ENCODE measurements around the gene HS6ST3.

The HS6ST3 gene

DNA sequence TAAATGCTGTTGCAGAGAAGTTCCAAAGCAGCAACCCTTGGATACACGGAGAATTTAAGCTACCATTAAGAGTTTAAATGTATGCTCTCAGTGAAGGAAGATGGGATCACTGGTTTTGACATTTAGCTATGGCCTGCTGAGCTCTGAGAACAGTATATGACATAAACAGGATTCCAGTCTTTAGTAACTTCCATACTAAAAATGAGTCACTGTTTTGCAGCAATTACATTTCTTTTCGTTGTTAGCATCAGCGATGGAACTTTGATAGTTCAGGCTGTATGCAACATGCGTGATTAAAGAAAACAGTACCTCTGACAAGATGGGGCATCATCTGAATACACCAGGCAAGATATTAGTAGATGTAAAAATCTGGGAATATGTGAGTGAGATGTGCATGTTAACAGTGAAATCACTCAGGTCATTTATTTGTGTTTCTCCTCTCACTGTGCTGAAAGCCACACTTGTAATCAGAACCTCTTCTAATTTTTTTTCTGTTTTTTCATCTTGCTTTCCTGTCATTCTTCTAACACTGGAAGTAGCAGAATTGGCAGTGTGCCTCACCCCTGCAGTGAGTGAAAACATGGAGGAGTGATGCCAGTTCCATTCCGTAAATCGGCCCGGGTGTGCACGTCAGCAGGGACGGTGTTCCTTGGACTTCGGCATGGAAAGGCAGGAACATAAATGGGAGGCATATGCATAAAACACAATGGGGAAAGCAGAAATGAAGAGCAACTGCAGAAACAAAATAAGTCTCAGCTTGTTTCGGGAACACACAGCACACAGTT, 542.8 kb downstream of the HS6ST3 start:
- Histone ChIP-seq H3K4me3 (no peak overlapping the region), H3K4me1 (no peaks in the 10 kb centered on the region), H3K36me3 (replicated peaks) (no peaks in the 10 kb centered on the region), H3K27me3 (ENCODE audit: low read depth) (no peaks in the 10 kb centered on the region), H3K9me3 (no peaks in the 10 kb centered on the region)
- in situ Hi-C loops (cut with MboI; ENCODE audit: low sequenced_read_pairs): no loop called here
- no peak for DNase-seq (ENCODE audit: low spot score in 2 of 2)

DNA sequence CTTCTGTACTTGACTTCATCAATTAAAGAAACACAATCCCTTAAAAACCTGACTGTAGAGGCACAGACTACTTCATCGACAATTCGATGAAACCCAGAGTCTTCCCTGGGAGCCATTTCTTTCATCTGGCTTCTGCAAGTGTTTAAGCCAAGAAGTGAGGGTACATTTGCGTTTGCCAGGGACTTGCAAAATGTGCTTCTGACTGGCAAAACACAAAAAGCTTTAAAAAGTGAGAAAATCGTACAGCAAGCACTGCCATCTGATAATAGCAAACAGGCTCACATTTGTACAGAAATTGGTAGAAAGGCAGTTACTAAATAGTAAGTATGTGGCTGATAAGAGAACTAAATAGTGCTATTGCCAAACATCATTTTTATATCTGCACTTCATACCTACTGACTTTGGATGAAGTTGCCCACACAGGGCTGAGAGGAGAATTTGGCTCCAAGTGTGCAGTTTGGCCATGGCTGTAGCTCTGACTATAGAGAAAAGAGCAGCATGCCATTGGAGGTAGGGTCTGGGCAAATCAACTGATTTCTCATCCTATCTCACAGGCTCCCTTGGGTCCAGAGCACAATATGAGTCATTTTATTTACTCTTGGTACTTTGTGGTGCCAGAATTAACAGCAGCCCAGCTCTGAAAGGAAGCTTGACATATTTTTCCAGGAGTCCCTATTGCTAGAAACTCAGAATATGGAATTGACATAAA, 546.2 kb downstream of the HS6ST3 start:
- Histone ChIP-seq H3K36me3 (replicated peaks) (no peaks in the 10 kb centered on the region), H3K4me1 (no peaks in the 10 kb centered on the region), H3K4me3 (no peak overlapping the region), H3K27me3 (ENCODE audit: low read depth) (no peaks in the 10 kb centered on the region), H3K9me3 (no peaks in the 10 kb centered on the region)
- in situ Hi-C loops (cut with MboI; ENCODE audit: low sequenced_read_pairs): no loop called here
- DNase-seq (ENCODE audit: low spot score in 2 of 2): no peak

DNA sequence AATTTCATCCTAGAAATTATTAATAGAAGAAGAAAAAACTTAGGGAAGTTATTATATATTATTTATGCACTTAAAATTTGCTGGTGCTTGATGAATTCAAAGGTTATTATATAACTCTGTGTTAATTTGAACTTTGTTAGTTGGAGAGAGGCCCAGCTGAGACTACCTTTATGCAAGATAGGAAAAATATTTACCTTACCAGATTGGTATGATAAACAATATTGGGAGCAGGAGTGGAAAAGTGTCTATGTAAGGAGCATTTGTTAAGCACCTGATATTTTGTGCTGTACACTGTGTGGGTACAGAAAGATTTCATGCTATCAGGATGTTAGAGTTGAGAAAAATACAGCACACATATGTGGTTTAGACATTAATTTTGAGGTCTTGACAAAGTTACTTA, 547.1 kb downstream of the HS6ST3 start:
- Histone ChIP-seq H3K27me3 (ENCODE audit: low read depth) (no peaks in the 10 kb centered on the region), H3K9me3 (no peaks in the 10 kb centered on the region), H3K4me3 (no peak overlapping the region), H3K4me1 (no peaks in the 10 kb centered on the region), H3K36me3 (replicated peaks) (no peaks in the 10 kb centered on the region)
- in situ Hi-C loops (cut with MboI; ENCODE audit: low sequenced_read_pairs): no loop called here
- no peak for DNase-seq (ENCODE audit: low spot score in 2 of 2)

DNA sequence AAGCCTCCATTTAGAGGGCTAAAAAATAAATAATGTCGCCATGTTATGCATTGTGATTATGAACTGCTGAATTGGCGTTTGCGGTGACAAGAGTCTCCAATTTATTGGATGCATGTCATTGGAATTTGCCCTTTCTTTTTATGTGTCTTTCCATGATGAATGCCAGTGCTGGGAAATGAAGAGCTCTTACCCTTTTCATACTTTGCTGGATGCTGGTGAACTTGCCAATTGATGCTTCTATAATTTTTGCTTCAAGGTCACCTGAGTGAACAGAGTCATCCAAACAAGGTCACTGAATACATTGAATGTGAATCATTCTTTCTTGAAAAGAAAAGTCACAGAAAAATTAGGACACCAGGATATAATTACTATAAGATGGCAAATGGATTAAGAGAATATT, 556.2 kb downstream of the HS6ST3 start:
- H3K27me3 ChIP-seq (ENCODE audit: low read depth): no peaks in the 10 kb centered on the region
- H3K36me3 ChIP-seq (replicated peaks): no peaks in the 10 kb centered on the region
- H3K4me1 ChIP-seq: no peaks in the 10 kb centered on the region

DNA sequence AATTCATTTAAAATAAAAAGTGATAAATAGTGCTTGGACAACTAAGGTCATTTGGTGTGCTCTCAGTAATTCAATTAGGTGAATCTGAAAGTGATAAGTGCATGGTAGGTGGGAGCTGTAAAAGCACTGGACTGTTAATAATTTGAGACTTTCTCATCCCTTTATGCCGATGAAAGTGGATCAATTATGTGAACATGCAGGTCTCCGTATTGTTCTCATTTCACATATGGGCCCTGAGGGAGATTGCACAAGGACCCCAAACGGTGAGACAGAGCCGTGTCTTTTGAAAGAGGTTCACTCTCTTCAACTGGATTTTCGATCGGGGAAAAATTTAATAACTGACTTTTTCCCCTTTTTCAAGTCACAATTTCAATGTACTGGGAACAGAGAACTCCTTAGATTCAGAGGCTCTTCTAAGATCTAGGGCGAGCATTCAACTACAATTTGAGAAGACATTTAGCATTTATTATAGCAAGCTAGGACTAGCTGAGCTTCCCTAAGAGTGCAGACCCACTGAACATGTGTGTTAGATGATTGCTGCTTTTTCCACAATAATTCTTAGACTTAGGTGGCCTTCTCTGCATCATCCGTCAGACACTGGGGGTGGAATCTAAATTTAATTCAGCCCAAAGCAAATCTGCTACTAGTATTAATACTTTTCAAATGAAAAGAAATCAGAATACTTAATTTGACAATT, 556.8 kb downstream of the HS6ST3 start:
- H3K36me3 ChIP-seq (replicated peaks): no peaks in the 10 kb centered on the region
- in situ Hi-C loops (cut with MboI; ENCODE audit: low sequenced_read_pairs): no loop called here
- no peaks in the 10 kb centered on the region for H3K4me1 ChIP-seq
- no peak overlapping the region for H3K4me3 ChIP-seq
- DNase-seq (ENCODE audit: low spot score in 2 of 2): no peak
- no peaks in the 10 kb centered on the region for H3K27me3 ChIP-seq (ENCODE audit: low read depth)
- no peaks in the 10 kb centered on the region for H3K9me3 ChIP-seq

More for the DNA sequence above, 556.2 kb downstream of the HS6ST3 start:
- Histone ChIP-seq H3K4me3 (no peak overlapping the region), H3K9me3 (no peaks in the 10 kb centered on the region)
- in situ Hi-C loops (cut with MboI; ENCODE audit: low sequenced_read_pairs): no loop called here
- DNase-seq (ENCODE audit: low spot score in 2 of 2): no peak

DNA sequence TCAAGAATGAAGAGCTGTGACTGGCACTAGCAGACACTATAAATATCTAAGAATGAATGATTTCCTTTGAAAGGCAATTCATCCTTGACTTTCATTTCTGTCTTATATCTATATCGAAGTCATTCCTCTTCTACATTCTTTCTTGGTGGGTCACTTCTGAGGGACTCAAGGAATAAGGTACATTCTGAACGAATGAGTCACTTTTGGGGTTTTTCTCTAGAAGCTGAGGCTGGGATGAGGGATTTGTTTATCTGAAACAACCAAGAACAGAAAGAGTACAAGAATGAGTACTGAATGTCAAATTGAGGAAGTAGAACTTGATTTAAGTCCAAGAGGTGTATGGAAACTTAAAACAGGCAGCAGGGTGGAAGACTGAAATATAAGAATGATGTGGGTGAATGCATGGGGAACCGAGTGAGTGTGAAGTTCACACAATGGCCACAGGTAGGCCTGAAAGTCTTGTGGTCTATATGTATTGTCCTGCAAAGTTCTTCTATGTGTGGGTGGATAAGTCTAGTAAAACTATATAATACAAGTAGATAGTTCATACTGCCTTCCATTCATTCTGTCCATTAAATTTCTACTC, 560.5 kb downstream of the HS6ST3 start:
- Histone ChIP-seq H3K4me1 (no peaks in the 10 kb centered on the region), H3K36me3 (replicated peaks) (no peaks in the 10 kb centered on the region), H3K4me3 (no peak overlapping the region), H3K9me3 (no peaks in the 10 kb centered on the region), H3K27me3 (ENCODE audit: low read depth) (no peaks in the 10 kb centered on the region)
- in situ Hi-C loops (cut with MboI; ENCODE audit: low sequenced_read_pairs): no loop called here
- DNase-seq (ENCODE audit: low spot score in 2 of 2): no peak

DNA sequence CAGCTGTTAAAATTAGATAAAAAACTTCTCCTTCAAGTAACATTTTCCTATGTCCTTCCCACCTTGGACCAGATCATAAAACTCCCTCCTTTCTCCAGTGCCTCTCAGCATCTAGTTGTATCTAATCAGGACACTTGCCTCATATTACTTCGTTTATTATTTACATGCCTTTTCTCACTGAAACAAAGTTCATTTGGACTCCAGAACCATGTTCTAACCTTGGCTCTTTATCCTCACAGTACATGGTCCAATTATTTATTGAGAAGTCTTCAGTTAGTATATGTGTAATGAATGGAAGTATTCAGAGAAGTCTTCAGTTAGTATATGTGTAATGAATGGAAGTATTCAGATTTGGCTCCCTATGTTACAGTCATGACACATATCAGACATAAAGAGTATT, 561.7 kb downstream of the HS6ST3 start:
- DNase-seq (ENCODE audit: low spot score in 2 of 2): no peak
- in situ Hi-C loops (cut with MboI; ENCODE audit: low sequenced_read_pairs): no loop called here
- H3K9me3 ChIP-seq: no peaks in the 10 kb centered on the region
- H3K4me1 ChIP-seq: no peaks in the 10 kb centered on the region
- H3K36me3 ChIP-seq (replicated peaks): no peaks in the 10 kb centered on the region
- H3K27me3 ChIP-seq (ENCODE audit: low read depth): no peaks in the 10 kb centered on the region
- H3K4me3 ChIP-seq: no peak overlapping the region

DNA sequence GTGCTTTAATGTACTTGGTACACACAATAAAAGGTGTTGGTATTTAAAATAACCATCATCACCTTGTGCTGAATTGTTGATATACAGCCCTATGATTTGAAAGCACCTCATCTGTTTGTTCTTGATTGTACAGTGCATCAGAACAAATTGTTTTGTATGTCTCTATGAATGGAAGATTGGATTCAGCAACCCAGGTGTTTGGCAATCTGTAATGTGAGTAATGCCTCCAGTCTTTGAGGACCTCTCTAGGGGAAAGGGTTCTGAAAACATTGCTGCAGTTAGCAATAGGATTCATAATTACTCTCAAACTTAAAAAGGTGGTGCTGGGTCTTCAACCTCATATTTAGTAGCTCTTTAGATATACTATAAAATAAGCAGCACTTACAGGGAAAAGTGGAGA, 562.6 kb downstream of the HS6ST3 start:
- no peak overlapping the region for H3K4me3 ChIP-seq
- no peaks in the 10 kb centered on the region for H3K27me3 ChIP-seq (ENCODE audit: low read depth)
- no peaks in the 10 kb centered on the region for H3K9me3 ChIP-seq
- in situ Hi-C loops (cut with MboI; ENCODE audit: low sequenced_read_pairs): no loop called here
- H3K4me1 ChIP-seq: no peaks in the 10 kb centered on the region
- no peak for DNase-seq (ENCODE audit: low spot score in 2 of 2)
- H3K36me3 ChIP-seq (replicated peaks): no peaks in the 10 kb centered on the region

DNA sequence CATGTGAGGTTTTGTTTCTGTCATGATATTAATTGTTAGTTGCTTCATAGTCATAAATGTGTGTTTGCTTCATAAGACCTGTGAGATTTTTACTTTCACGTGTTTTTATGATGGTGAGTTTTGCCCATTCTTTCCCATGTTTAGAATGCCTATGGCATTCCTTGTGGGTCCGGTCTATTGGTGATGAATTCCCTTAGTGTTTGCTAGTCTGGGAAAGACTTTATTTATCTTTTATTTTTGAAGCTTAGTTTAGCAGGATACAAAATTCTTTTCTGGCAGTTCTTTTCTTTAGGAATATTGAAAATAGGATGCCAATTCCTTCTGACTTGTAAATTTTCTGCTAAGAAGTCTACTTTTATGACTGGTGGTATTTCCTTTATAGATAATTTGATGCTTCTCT, 571.7 kb downstream of the HS6ST3 start:
- no peak for DNase-seq (ENCODE audit: low spot score in 2 of 2)
- Histone ChIP-seq H3K36me3 (replicated peaks) (no peaks in the 10 kb centered on the region), H3K4me3 (no peak overlapping the region), H3K4me1 (no peaks in the 10 kb centered on the region), H3K9me3 (no peaks in the 10 kb centered on the region; the same call in 1 of the 2 replicates), H3K27me3 (ENCODE audit: low read depth) (no peaks in the 10 kb centered on the region)
- in situ Hi-C loops (cut with MboI; ENCODE audit: low sequenced_read_pairs): no loop called here

DNA sequence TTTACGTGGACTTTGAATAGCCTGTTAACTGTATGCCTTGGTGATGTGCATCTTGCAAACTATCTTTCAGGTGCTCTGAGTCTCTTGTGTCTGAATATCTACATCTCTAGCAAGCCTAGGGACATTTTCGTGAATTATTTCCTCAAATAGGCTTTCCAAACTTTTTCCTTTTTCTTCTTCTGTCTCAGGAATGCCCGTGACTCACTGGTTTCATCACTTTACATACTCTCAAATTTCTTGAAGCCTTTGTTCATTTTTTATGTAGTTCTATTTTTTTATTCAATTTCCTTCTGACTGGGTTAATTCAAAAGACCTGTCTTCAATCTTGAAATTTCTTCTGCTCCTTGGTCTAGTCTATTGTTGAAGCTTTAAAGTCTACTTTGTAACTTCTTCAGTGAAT, 572.1 kb downstream of the HS6ST3 start:
- no peaks in the 10 kb centered on the region for H3K36me3 ChIP-seq (replicated peaks)
- in situ Hi-C loops (cut with MboI; ENCODE audit: low sequenced_read_pairs): no loop called here
- no peak for DNase-seq (ENCODE audit: low spot score in 2 of 2)
- H3K27me3 ChIP-seq (ENCODE audit: low read depth): no peaks in the 10 kb centered on the region
- H3K4me3 ChIP-seq: no peak overlapping the region
- no peaks in the 10 kb centered on the region; the same call in 1 of the 2 replicates for H3K9me3 ChIP-seq
- no peaks in the 10 kb centered on the region for H3K4me1 ChIP-seq

DNA sequence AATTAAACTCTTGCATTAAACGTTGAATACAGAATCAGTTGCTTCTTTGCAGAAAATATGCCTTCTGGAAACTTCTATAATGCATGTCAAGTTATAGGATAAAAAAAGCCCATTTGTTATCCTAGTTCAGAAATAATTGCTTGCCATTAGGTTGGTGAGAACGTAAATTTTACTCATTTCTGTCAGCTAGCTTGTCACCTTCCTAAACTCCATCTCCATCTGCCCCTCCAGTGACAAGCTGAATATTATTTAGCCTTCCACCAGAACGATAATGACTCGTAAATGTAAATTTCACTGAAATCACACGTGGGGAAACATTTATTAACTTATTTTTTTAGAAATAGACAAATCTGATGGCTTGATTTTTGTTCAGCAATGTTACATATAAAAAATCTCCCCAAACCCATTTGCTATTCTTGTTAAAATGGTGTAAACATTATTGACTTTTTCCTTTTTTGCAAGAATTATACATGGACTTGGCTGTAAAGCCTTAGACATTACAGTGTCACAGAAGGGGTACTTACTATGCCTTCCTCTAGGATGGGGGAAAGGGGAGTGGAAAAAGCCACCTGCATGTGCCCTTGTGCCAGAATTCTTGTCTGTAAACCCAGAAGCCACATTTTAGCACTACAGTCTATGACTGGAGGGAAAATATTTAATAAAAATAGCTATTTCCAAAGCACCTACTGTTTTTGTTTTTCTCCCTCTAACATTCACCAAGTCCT, 577.5 kb downstream of the HS6ST3 start:
- no peak overlapping the region for H3K4me3 ChIP-seq
- no peaks in the 10 kb centered on the region for H3K4me1 ChIP-seq
- no peaks in the 10 kb centered on the region for H3K27me3 ChIP-seq (ENCODE audit: low read depth)
- no peaks in the 10 kb centered on the region for H3K36me3 ChIP-seq (replicated peaks)
- in situ Hi-C loops (cut with MboI; ENCODE audit: low sequenced_read_pairs): no loop called here
- no peak for DNase-seq (ENCODE audit: low spot score in 2 of 2)
- no peaks in the 10 kb centered on the region for H3K9me3 ChIP-seq

DNA sequence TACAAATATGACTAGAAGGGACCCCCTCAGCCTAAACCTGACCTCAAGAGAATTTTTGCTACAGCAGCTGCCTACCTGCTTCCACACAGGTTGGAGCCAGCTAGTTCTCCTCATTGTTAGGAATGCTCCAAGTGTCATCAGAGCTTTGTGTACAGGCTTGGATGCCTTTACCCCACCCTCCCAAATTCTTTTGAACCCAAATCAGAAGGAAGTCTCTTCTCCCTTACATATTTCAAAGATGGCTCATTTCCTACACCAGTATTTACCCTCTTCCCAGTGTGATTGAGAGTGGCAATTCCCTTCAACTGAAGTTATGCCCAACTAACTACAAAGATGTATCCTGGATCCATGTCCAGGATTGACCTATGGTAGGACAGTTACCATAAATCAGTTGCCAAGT, 581.2 kb downstream of the HS6ST3 start:
- no peaks in the 10 kb centered on the region for H3K27me3 ChIP-seq (ENCODE audit: low read depth)
- no peaks in the 10 kb centered on the region for H3K36me3 ChIP-seq (replicated peaks)
- no peak for DNase-seq (ENCODE audit: low spot score in 2 of 2)
- in situ Hi-C loops (cut with MboI; ENCODE audit: low sequenced_read_pairs): no loop called here
- no peaks in the 10 kb centered on the region for H3K4me1 ChIP-seq
- H3K4me3 ChIP-seq: no peak overlapping the region
- H3K9me3 ChIP-seq: no peaks in the 10 kb centered on the region

DNA sequence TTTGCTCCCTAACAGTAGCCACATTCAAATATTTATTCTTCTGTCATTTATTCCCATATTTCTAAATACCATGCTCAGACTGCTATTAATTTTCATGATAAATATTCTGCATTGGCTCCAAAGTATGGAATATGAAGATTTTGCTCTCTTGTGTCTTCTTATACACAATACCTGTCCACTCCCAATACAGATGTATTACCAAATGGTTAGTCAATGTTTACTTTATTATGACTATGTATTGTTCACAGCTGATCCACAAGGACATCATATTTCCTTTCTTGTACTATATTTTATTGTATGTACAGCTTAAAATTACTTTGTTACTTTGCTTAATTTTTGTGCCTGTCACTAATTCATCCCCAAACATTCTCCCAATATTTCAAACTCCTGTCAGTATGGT, 582.1 kb downstream of the HS6ST3 start:
- Histone ChIP-seq H3K27me3 (ENCODE audit: low read depth) (no peaks in the 10 kb centered on the region), H3K4me3 (no peak overlapping the region), H3K9me3 (no peaks in the 10 kb centered on the region), H3K36me3 (replicated peaks) (no peaks in the 10 kb centered on the region), H3K4me1 (no peaks in the 10 kb centered on the region)
- no peak for DNase-seq (ENCODE audit: low spot score in 2 of 2)
- in situ Hi-C loops (cut with MboI; ENCODE audit: low sequenced_read_pairs): no loop called here

Data from HAP-1 (cell line).